Mucosa of rectum (tissue), 2 donors: ENCODE data around the gene COCH.

Source experiments
- H3K27ac ChIP-seq, 2 donors: one replicate each; pipeline ENCODE4 v1.7.0; 2013; ENCODE audit warnings: inconsistent platforms in 2 of 2, low read depth in 2 of 2, low read length in 2 of 2
- H3K27me3 ChIP-seq, 2 donors: one replicate each; pipeline ENCODE4 v1.7.0; 2013; ENCODE audit warnings: low read length in 2 of 2; ENCODE audit not compliant: control insufficient read depth in 2 of 2, insufficient read depth in 2 of 2
- H3K36me3 ChIP-seq, 2 donors: one replicate each; pipeline ENCODE4 v1.7.0; 2013; ENCODE audit warnings: low read length in 2 of 2; ENCODE audit not compliant: control insufficient read depth in 2 of 2, insufficient read depth in 2 of 2
- H3K4me1 ChIP-seq, 2 donors: one replicate each; pipeline ENCODE4 v1.7.0; 2013; ENCODE audit warnings: low read length in 2 of 2, mild to moderate bottlenecking in 1 of 2; ENCODE audit not compliant: control insufficient read depth in 2 of 2, insufficient read depth in 2 of 2
- H3K4me3 ChIP-seq, 2 donors: one replicate each; pipeline ENCODE4 v1.7.0; 2013; ENCODE audit warnings: low read length in 2 of 2
- H3K9ac ChIP-seq, 2 donors: one replicate each; pipeline ENCODE4 v1.7.0; 2013; ENCODE audit warnings: low read length in 2 of 2, low read depth in 1 of 2, mild to moderate bottlenecking in 1 of 2
- H3K9me3 ChIP-seq, 2 donors: one replicate each; pipeline ENCODE4 v1.7.0; 2013; ENCODE audit warnings: low read length in 2 of 2; ENCODE audit not compliant: control insufficient read depth in 2 of 2
- donor health status: healthy.
- donor health status: Normal muscosa, but diverticular disease.

COCH gene

DNA sequence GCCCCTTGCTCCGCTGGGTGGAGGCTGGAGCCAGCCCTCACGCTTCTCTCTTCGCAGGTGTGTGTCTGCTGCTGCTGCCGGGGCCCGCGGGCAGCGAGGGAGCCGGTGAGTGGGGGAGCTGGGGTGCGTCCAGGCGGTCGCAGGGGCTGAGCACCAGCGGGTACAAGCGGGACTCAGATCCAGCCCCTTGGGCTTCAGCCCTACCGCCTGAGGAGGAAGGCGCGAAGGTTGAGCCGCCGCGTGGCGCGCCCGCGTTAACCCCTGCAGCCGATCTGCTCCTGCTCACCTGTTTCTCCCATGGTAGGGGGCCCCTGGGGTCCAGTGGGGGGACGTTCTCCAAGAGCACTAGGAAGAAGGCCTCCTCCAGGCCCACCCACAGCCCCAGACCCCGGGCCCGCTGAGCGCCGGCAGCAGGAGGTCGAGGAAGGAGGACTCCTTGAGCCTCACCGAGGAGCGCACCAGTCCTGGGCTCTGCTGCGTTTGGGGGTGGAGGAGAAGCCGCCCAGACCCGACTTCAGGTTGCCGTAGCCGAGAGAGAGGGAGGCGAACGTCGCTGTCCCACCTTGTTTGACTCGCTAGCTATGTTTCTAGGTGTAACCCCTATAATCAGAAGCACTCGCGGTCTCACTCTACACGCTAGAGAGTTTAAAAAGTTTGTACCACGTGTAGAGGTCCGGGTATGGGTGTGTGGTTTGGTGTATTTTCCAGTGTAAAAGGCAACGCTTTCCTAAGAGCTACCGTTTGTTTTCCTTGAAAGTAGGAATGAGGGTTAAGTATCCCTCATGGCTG, 834 bp downstream of the COCH start:
- Histone ChIP-seq H3K9me3 (no peaks in the 10 kb centered on the region), H3K4me3 (peak overlapping the region; percentile 44 to 61), H3K9ac (peak overlapping the region in 1 of 2 donors; percentile 44), H3K27me3 (peaks cover 15 to 23% of the 10 kb centered on the region in 2 donors), H3K36me3 (no peaks in the 10 kb centered on the region), H3K27ac (no peak overlapping the region), H3K4me1 (peaks cover 5 to 9% of the 10 kb centered on the region in 2 donors)

DNA sequence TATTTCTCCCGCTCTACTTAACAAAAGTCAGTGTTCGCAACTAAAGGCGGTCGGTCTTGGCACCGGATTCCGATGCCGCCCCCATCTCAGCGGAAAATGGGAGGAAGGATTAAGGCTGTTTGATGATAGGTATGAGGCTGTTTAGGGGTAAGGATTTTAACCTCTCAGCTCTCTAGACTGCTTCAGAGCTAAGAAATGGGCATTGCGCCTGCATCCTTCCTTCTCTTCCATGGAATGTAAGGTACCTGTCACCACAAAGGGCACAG, 1.4 kb downstream of the COCH start:
- Histone ChIP-seq H3K9ac (no peak overlapping the region), H3K27me3 (peaks cover 15 to 23% of the 10 kb centered on the region in 2 donors), H3K27ac (no peak overlapping the region), H3K36me3 (no peaks in the 10 kb centered on the region), H3K4me1 (peaks cover 5 to 9% of the 10 kb centered on the region in 2 donors), H3K4me3 (peak overlapping the region in 1 of 2 donors; percentile 7), H3K9me3 (no peaks in the 10 kb centered on the region)

DNA sequence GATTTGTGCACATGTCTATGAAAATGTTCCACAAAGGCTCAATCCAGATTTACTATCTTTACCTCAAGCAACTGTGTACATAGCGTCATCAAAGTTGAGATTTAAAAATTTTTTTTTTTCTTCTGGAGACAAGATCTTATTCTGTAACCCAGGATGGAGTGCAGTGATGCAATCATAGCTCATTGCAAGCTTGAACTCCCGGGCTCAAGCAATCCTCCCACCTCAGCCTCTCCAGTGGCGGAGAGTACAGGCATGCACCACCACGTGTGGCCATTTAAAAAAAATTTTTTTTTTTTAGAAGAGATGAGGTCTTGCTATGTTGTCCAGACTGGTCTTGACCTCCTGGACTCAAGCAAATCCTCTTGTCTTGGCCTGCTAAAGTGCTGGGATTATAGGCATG, 2.3 kb downstream of the COCH start:
- H3K4me3 ChIP-seq, result no peak overlapping the region

DNA sequence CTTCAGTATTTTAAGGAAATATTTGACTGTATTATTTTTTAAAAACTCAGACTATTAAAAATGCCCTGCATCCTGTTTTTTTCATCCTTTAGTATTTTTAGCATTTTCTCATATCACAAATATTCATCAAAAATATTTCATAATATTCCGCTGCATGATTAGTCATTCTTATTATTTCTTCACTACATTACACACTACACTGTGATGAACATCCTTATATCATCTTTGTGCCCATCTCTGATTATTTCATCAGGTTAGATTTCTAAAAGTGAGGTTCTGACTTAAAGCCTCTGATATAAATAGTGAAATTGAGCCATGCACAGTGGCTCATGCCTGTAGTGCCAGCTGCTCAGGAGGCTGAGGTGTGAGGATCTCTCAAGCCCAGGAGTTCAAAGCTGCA, 8.1 kb downstream of the COCH start:
- Histone ChIP-seq H3K27ac (no peak overlapping the region), H3K4me1 (no peaks in the 10 kb centered on the region), H3K4me3 (no peak overlapping the region), H3K36me3 (no peaks in the 10 kb centered on the region), H3K9me3 (no peaks in the 10 kb centered on the region), H3K9ac (no peak overlapping the region), H3K27me3 (no peaks in the 10 kb centered on the region)

More for the DNA sequence above, 2.3 kb downstream of the COCH start:
- H3K9me3 ChIP-seq, result no peaks in the 10 kb centered on the region
- H3K4me1 ChIP-seq, result peaks cover 5 to 9% of the 10 kb centered on the region in 2 donors
- no peaks in the 10 kb centered on the region for H3K36me3 ChIP-seq
- no peak overlapping the region for H3K9ac ChIP-seq
- H3K27me3 ChIP-seq, result peaks cover 15 to 23% of the 10 kb centered on the region in 2 donors
- H3K27ac ChIP-seq, result no peak overlapping the region

DNA sequence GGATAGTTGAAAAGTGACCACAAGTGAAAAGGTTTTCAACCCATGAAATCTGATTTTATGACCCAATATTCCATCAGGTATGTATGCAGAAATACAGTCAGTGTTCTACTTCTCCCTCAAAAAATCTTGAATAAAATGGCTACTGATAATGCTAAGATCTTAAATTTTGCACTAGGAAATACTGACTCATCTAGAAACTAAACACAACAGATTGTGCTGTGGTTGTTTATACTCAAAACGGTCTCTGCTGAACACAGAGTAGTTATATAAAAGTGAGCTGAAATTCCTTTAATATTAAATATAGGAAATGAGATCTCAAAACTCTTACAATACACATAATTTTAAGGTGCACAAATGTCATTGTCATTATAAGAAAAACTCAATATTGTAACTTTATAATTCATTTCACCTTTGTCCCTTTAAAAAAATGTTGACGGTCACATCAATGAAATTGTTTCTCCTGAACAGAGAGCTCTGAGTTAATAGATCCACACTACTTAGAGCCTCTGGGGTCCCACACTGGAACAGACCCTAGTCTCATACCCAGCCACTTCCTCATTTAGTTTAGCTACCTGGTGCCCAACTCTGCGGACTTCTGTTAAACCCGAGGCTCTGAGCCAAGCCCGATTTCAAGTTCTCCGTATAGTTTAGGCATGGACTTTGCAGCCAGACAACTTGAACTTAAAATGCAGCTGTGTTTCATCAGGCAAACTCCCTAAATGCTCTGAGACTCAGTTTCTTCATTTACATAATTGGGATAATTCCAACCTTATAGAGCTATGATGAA, 9.3 kb downstream of the COCH start:
- Histone ChIP-seq H3K4me3 (no peak overlapping the region), H3K4me1 (no peaks in the 10 kb centered on the region), H3K9ac (no peak overlapping the region), H3K9me3 (no peaks in the 10 kb centered on the region), H3K36me3 (no peaks in the 10 kb centered on the region), H3K27me3 (no peaks in the 10 kb centered on the region), H3K27ac (no peak overlapping the region)

DNA sequence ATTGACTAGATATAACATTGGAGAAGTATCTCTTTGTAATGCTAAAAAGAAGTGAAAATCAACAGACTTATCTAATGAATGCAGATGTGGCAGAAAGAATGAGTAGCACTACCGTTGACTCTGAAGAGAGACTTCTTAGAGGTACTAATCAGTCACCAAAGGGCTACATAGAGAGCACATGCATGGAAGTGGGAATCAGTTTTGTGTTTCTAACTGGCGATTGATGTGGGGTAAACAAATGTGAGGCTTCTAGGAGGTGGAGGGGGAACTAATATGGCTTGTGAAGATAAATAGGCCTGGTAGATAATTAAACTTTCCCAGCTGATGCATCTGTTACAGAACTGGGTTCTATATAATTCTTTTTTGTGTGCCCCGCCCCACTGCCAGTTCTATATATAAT, 10.5 kb downstream of the COCH start:
- Histone ChIP-seq H3K9me3 (no peaks in the 10 kb centered on the region), H3K36me3 (no peaks in the 10 kb centered on the region), H3K4me1 (no peaks in the 10 kb centered on the region), H3K9ac (no peak overlapping the region), H3K27ac (no peak overlapping the region), H3K4me3 (no peak overlapping the region), H3K27me3 (no peaks in the 10 kb centered on the region)

DNA sequence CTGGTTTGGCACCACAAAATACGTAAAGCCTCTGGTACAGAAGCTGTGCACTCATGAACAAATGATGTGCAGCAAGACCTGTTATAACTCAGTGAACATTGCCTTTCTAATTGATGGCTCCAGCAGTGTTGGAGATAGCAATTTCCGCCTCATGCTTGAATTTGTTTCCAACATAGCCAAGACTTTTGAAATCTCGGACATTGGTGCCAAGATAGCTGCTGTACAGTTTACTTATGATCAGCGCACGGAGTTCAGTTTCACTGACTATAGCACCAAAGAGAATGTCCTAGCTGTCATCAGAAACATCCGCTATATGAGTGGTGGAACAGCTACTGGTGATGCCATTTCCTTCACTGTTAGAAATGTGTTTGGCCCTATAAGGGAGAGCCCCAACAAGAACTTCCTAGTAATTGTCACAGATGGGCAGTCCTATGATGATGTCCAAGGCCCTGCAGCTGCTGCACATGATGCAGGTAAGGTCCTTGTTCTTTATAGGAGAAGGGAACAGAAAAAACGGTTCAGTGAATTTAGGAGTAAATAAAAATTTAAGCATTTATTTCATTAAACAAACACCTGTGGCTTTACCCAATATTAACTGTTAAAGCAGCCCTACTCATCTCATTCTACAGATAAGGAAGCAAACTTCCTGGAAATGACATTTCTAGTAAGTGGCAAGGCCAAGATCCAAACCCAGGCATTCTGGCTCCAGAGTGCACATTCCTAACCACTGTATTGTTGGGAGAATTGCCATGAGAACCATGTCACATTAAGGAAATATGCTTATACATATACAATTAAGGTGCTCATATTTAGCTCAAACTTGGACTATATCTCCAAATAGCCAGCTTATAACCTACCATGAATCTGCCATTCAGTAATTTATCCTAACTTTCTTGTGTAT, 11.7 kb downstream of the COCH start:
- no peak overlapping the region for H3K27ac ChIP-seq
- H3K4me1 ChIP-seq, result no peaks in the 10 kb centered on the region
- no peaks in the 10 kb centered on the region for H3K27me3 ChIP-seq
- no peaks in the 10 kb centered on the region for H3K36me3 ChIP-seq
- no peak overlapping the region for H3K9ac ChIP-seq
- no peaks in the 10 kb centered on the region for H3K9me3 ChIP-seq
- H3K4me3 ChIP-seq, result no peak overlapping the region

DNA sequence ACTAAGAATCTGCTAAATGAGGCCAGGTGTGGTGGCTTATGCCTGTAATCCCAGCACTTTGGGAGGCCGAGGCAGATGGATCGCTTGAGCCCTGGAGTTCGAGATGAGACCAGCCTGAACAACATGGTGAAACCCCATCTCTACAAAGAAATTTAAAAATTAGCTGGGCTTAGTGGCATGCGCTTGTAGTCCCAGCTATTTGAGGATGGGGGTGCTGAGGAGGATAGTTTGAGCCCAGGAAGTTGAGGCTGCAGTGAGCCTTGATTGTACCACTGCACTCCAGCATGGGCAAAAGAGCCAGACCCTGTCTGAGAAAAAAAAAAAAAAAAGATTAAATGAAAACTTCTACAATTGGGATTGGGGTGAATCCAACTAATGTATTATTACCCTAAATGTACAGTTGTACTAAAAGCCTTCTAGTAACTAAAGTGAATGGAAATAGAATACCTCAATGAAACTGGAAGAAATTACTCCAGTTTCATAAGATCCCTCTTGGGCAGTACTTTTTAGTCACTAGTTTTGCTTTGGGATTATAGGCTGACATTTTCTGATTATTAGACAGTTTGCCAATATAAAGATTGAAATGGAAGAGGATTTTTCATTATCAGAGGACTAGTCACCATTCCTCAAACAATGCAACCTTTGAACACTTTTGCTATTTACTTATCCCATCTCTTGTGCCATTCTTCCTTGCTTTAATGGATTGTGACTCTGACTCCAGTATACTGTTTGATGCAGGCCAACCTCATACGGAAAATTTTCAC, 14.3 kb downstream of the COCH start:
- Histone ChIP-seq H3K9me3 (no peaks in the 10 kb centered on the region), H3K4me3 (no peak overlapping the region), H3K27ac (no peak overlapping the region), H3K27me3 (no peaks in the 10 kb centered on the region), H3K9ac (no peak overlapping the region), H3K36me3 (no peaks in the 10 kb centered on the region), H3K4me1 (no peaks in the 10 kb centered on the region)

DNA sequence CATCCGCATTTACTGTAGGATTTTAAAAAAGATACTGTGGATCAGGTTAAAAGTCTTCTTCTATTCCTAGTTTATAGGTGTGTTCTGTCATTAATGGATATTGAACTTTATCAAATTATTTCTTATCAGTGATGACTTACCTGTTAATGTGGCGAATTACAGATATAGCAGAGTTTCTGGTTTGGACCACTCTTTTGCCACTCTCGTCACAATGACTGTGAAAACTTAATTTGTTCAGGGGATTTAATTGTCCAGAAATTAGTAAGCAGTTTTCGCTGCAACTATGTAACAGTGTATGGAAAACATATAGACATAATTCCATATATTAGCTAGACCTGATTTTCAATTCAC, 14.9 kb downstream of the COCH start:
- Histone ChIP-seq H3K9me3 (no peaks in the 10 kb centered on the region), H3K36me3 (peaks cover 0 to under 1% of the 10 kb centered on the region in 2 donors), H3K4me1 (no peaks in the 10 kb centered on the region), H3K9ac (no peak overlapping the region), H3K27me3 (no peaks in the 10 kb centered on the region), H3K4me3 (no peak overlapping the region), H3K27ac (no peak overlapping the region)
